K562 (cell line): ENCODE data around the gene ZNF428.

ENCODE experiments used
- CTCF ChIP-seq, 3 experiments: IDR thresholded peaks in 2 of 3; conservative IDR thresholded peaks in 1 of 3; 2 replicates each; pipeline ENCODE4 v1.5.1; 2011 to 2012; ENCODE audit warnings: low read length in 3 of 3, mild to moderate bottlenecking in 3 of 3, control low read depth in 2 of 3, improper control_type of control experiment in 1 of 3, inconsistent platforms in 1 of 3, low read depth in 1 of 3, mixed read lengths in 1 of 3, moderate library complexity in 1 of 3; ENCODE audit not compliant: insufficient read depth in 2 of 3
- MXI1 ChIP-seq: IDR thresholded peaks from 2 replicates; pipeline ENCODE4 v1.6.1; 2011; ENCODE audit warnings: low read depth, mild to moderate bottlenecking, improper control_type of control experiment, low read length
- RFX1 ChIP-seq: fragments of 450-650 bp; IDR thresholded peaks from 2 replicates; pipeline ENCODE4 v1.6.1; 2016; ENCODE audit warnings: mild to moderate bottlenecking, moderate library complexity
- TEAD2 ChIP-seq: fragments of 450-650 bp; IDR thresholded peaks from 2 replicates; pipeline ENCODE4 v1.6.1; 2016; ENCODE audit warnings: missing genetic modification characterization, control low read depth, missing compliant biosample characterization
- ZKSCAN1 ChIP-seq: fragments of 150-350 bp; IDR thresholded peaks from 2 replicates; pipeline ENCODE4 v1.6.1; 2016; ENCODE audit warnings: low read depth, low read length
- ZNF398 ChIP-seq: fragments of 250-450 bp; sonication (Bioruptor Pico); IDR thresholded peaks from 2 replicates; pipeline ENCODE4 v1.8.0; 2021; ENCODE audit warnings: moderate library complexity, mild to moderate bottlenecking, inconsistent platforms
- ZNF444 ChIP-seq: fragments of 250-450 bp; sonication (Bioruptor Pico); IDR thresholded peaks from 2 replicates; pipeline ENCODE4 v1.4.0; 2020; ENCODE audit warnings: mild to moderate bottlenecking, moderate library complexity

DNA sequence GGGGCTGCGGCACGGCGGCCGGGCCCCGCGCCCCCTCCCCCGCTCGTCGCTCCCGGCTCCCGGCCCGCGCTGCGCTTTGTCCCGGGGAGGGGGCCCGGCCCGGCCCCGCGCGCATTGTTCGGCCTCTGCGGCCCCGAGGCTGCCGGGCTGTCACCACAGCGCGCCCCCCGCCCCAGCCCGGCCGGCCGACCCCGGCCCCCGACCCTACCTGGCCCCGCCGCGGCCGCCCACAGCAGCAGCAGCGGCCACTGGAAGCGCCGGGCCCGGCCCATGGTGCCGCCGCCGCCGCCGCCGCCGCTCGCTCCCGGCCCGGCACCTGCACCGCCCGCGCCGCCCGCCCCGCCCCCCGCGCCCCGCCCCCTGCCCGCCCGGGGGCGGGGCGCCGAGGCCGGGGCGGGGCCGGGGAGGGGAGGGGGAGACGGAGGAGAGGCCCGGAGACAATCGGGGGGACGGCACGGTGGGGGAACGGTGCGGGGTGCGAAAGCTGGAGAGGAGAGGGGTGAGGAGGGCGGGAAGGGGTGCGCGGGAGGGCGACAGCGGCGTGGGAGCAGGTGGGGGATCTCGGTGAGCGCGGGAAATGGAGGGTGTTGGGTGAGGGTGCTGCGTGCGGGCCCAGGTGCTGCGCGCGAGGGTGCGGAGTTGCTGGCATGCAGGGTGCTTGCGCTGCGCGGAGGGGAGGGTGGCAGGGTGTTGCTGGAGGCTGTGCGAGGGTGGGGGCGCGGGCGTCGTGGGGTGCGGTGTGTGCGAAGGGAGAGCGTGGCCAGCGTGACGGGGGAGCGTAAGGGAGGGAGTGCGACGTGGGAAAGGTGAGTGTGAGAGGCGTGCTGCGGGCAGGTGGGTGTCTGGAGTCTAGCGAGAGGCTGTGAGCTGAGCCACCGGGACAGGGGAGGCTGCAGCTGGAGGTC lies 20.3 kb upstream of the ZNF428 start, which contains the start of gene CADM4:
- TF ChIP-seq ZNF398 (CRISPR knock-in tag) (no peak), CTCF (IDR thresholded peaks at IDR 0.05 in 2 of 3, conservative IDR thresholded peaks at IDR 0.05 in 1 of 3; ENCODE audit: insufficient read depth in 2 of 3, low read depth in 1 of 3, low read length in 3 of 3) (no peak), RFX1 (no peak), ZNF444 (CRISPR knock-in tag) (no peak), TEAD2 (tag) (no peak), MXI1 (no peak), ZKSCAN1 (no peak)
